ENCODE data around the gene CSTF1.

CSTF1 gene

DNA sequence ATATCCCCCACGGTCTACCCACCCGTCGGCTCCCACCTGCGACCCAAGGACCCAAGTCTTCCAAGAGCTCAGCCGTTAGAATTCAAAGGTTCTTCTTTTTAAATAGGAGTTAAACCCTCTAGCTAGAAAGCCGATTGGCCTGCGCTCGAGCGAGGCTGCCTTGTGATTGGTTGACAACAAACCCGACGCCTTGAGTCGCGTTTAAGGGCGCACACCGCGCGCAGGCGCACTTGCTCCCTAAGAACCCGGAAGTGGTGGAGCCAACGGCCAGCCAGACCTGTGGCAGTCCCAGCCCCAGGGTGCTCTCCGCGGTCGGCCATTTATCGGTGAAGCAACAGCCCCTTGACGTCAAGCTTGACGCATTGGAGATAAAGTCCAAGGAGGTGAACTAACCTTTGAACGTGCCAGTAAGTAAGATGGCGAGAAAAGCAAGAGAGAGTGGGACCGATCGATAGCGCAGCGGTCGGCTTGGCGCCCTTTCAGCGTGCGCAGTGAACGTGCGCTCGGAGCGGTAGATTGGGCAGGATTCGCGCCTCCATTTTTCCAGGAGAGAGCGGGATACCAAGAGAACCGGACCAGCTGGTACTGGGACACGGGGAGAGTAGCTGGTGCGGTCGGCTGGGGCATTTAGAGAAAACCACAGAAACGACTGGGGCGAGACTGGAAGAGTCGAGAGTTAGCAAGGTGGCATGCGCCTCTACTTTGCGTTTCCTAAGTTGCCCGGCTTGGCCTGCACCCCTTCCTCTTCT is at the start of gene CSTF1, which contains the start of gene AURKA:
TSS of gene CSTF1 (plus strand) at position 514 of the 749 bp plus-strand sequence. CDS start 2,908 bp downstream, outside the sequence.
TSS of gene AURKA (minus strand) at position 84 of the 749 bp plus-strand sequence. CDS start 4,018 bp downstream, outside the sequence.
- DNase-seq (ENCODE audit: low spot score), result peak; percentile 100

DNA sequence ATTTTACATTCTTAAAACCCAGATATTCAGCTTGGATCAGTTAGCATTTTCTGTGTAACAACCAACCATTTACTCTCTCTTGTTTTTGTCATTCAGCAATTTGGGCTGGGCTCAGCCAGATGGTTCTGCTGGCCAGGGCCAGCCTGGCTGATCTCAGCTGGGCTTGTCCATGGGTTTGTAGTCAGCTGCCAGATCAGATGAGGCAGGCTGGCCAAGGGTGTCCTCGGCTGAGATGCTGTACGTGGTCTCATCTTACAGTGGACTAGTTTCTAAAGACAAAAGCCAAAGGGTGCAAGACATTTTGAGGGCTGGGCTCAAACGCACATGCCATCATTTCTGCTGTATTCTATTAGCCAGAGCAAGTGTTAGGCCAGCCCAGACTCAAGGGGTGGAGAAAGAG is 49.7 kb upstream of the CSTF1 start:
- no peak for DNase-seq (ENCODE audit: low spot score)

DNA sequence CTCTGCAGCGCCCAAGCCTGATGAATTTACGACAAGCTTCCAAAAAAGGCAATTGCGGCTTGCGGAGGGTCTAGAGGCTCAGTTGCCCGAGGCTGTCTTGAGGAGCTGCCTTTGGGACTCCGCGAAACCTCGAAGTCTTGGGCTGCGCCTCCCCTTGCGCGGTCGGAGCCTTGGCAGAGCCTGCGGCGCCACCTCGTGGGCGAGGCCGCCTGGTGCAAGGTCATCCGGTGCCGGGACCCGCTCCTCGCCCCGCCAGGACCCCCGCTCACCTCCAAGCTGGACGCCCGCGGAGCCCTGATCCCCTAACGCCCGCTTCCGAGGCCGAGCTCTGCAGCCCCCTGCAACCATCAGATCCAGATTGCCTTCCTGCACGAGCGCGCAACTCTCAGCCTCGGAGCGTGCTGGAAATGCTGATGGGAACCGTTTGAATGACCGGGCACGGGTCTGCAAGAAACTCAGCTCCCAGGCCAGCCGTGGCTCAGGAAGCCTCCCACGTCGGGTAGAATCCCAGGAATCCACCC is 48.5 kb upstream of the CSTF1 start:
- no peak for DNase-seq (ENCODE audit: low spot score)

DNA sequence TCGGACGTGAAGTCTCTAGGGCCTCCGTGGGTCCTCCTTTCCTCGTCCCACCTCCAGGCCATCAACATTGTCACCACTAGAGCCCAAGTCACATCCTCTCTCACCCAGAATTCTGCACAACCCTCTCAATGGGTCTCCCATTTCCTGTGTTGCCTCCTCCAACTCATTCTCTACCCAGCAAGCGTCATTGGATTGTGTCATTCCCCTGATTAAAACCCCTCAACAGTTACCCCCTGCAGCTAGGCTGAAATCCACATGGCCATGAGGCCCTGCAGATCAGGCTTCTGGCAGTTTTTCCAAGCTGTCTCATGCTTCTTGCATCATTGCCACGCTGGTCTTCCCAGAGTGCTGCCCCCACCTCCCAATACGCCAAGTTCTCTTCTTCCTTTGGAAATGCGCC is 46.5 kb upstream of the CSTF1 start:
- DNase-seq (ENCODE audit: low spot score), result no peak

DNA sequence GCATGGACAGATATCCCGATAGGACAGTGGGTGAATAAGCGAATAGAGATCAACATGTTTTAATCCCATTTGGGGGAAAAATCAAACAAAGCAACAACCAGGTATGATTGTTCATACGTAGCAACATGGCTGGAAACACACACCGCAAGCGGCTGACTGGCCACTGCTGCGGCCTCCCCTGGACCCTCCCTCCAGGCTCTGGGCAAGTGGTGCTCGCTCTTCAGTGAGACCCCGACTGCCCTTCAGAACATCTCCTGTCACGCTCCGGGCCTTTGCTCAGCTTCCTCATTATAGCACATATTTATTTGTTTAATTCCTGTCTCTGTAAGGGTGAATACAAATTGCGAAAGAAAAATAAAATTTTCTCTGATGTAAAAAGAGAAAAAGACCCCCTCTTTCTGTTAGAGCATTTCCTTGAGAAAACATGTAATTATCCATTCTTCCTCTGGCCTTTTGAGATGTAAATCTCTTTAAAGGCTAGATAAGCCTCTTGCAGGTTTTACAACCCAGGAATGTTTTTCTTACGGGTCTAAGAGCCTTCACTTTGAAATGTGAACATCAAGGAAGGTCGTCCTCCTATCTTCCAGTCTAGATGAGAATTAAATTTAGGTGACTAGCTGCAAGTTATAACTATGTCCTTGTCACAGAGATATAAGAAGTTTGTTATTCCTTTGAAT is 44.7 kb upstream of the CSTF1 start:
- DNase-seq (ENCODE audit: low spot score), result no peak

DNA sequence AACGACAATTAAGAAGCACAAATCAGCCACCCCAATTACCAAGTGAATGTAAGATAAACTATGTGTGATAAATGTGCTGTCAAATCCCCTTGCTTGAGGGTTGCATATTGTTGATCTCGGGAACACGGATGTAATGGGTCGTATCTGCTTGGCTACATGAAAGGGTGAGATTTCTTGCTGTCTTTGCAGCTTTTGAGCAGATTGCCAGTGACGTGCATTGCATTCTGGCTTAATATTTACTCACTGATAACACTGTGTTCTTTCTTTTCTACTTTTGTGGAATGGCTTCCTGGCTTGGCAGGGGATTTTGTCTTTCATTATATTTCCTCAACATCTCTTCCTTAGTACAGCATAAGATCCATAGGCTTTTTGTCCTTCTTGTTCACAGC is 44.1 kb upstream of the CSTF1 start:
- no peak for DNase-seq (ENCODE audit: low spot score)

DNA sequence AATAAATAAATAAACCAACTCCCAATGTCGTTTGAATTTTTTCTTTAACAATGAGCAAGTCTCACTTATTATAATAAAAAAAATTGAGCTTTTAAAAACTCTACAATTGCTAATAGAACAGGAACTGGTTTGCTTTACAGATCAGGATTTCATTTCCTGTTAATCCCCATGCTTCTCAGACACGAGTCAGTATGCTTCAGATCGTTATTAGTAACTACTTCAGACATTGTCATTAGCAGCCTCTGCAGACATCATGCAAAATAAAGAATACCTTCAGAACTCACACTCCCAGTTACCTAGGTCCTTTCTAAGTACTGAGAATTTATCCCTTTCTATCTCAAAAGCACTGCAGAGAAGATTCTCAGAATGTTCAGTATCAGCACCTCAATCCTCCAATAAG is 43.7 kb upstream of the CSTF1 start:
- no peak for DNase-seq (ENCODE audit: low spot score)

DNA sequence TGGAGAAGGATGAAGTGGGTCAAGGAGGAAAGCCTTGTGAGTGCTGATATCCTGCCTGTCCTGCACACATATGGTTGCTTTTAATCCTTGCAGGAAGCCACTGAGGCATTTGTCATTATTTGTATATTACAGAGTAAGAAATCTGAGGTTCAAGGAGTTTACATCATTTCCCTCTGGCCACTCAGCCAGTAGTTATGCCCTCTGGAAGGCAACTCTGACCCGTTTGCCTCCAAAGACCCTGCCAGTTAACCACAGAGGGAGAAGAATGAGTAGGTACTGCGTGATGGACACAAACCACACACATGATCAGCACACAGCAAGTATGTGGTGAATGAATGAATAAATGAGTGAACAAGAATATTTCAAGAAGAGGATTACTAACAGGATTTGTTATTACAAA is 41.6 kb upstream of the CSTF1 start:
- no peak for DNase-seq (ENCODE audit: low spot score)

DNA sequence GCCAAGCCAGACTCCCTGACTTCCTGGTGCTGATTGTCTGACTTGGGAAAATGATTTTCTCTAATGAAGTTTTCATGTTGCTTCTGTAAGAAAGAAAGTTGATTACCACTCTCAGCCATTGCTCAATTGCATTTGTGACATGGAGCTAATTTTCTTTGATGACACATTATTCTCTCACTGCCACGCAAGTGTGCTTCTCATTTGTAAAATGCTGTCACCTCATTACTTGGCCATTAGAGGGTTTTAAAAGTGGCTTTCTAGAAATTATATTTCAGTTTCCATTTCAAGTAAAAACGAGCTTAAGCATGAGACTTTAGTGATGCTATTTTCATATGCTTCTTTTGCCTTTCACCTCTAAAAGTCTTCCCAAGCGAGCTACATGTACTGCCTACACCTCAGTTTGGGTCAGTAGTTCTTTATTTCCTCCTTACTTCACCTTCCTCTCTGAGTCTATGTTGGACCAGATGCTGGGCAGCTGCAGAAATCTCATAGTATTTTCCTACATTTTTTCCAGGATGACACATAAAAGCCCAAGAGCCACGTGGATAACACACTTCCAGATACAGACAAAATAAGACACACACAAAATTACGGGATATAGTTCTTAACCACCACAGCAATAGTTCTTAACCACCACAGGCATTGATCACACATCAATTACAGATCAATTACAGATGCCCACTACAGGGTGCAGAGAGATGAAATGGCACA is 39.9 kb upstream of the CSTF1 start:
- DNase-seq (ENCODE audit: low spot score), result no peak

DNA sequence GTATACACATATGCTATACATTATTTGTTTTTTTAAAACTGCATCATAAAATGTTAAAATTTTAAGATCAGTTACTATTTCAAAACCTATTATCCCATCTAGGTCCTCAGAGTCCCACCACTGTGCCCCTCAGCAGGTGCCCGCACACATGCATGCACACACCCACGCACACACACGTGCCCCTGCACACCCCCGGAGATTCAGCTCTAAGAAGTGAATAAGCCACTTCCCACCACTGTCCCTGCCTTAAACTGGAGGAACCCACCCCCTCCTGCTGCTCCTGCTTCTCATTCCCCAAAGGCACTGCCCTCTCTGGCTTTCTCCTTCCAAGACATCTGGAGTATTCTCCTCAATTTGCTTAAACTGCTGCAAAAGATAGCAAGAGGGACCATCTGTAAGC is 39.1 kb upstream of the CSTF1 start:
- DNase-seq (ENCODE audit: low spot score), result no peak

DNA sequence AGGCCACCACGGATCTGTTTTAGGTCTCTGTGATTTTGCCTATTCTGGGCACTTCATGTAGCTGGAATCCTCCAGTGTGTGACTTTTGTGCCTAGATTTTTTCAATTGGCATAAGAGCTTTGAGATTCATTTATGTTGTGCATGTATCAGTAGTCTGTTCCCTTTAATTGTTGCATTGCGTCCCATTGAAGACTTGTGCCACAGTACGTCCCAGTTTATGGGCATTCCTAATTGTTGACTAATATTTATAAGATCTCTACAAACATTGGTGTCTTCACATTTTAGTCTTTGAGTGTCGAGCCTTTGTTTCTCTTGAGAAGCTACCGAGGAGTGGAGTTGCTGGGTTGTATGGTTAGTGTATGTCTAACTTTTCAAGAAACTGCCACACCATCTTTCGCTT is 34.4 kb upstream of the CSTF1 start:
- peak; percentile 50 for DNase-seq (ENCODE audit: low spot score)

DNA sequence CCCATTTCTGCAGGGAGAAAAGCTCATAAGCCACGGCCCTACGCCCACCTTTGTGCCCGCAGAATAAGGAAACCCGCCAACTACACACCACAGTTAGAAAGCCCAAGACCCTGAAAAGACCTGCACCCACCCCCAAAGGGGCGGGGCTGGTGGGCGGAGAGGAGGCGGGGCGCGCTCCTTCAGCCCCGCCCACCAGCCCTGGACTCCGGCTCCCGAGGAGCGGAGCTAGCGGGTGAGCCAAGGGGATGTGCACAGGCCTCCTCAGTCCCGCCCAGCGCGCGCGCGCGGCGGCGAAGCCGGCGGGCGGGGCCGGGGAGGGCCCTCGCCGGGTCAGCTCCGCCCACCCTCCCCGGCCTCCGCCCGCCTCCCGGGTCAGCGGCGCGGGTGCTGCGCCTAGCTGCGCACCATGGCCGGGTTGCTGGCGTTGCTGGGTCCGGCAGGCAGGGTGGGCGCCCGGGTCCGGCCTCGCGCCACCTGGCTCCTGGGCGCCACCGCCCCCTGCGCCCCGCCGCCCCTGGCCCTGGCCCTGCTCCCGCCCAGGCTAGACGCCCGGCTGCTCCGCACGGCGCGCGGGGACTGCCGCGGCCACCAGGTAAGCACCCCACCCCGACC is 33.7 kb upstream of the CSTF1 start, which contains the start of gene FAM210B:
TSS of gene FAM210B (plus strand) at position 375 of the 612 bp plus-strand sequence. CDS start at position 407, 32 bp downstream.
- DNase-seq (ENCODE audit: low spot score), result peak; percentile 92

DNA sequence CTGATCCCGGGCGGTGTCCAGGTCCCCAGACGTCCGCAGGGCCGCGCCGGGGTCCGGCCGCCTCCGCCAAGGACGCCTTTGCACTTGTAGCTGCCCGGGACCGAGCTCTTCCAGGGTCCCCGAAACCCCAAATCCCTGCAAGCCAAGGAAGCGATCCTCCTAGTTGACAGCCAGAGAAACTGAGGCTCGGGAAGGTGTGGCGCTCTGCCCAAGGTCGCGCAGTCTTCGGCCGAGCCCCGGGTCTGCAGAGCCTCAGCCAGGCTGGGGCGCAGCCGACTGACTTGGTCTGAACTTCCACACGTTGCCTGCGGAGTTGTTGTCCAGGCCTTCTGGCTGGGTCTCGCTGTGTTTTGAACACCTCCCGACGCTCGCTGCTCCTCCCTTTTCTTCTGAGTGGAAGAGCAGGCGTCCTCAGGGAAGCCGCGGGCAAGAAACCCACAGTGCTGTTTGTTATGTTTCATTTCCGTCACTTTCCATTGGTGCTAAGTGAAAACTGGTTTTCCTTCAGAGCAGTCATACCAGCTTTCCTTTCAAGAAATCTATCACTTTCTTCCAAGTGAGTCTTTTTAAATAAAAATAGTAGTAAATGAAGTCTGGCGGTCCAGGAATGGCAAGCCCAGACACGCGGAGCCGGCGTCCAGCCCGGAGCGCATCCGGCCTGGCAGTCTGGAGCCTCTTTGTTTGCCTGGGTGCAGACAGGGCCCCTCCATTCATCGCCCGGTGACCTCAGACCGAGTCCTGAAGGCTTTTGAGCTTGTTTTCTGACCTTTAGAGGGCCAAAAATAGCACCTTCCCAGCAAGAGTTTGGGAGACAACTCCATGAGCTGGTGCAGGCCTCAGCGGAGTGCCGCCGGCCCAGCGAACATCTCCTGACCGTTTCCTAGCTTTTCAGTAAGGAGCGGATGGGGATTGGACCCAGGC is 33.0 kb upstream of the CSTF1 start:
- DNase-seq (ENCODE audit: low spot score), result peak; percentile 70

DNA sequence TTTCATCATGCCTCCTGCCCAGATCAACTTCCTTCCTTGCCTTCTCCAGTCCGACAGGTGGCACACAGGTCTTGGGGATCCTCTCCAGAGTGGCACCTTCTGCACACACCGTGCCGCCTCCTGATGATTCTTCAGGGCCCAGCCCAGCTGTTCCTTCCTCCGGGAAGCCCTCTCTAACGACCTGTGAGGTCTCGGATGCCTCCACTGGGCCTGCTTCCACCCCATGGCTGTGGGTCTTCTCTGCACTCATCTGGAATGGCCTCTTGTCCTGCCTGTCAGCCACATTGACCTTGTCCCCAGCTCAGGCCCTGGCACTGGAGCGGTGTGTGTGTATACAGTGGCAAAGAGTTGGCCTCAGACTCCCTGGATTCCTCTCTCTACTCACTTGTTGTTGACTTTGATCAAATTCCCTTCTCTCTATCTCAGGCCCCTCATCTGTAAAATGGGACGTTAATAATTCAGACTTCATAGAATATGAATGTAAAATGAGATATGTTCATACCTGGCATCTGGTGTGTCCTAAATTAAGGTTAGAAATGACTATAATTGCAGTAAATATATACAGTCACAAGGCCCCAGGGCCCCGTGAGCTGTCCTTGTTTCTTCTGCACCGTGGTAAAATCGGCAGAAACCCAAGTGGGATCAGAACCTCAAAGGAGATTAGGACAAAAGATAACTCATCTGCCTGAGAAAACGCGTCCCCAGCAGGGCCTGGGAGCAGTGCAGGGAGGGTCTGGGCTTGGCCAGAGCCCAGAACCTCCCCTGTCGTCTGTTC is 32.1 kb upstream of the CSTF1 start:
- DNase-seq (ENCODE audit: low spot score), result no peak

DNA sequence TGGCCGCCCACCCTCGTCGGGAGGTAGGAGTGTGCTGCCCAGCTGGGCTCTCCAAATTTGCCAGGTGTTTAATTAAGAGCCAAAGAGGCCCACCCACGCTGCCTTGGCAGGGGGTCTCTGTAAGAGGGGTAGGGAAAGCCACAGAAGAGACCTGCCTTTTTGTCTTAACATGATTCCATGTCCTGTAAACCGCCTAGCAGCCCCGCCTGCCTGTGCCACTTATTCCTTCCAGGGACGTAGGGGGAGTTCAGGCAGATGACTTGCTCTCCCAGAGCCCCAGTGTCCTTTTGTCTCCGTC is 31.6 kb upstream of the CSTF1 start:
- no peak for DNase-seq (ENCODE audit: low spot score)

DNA sequence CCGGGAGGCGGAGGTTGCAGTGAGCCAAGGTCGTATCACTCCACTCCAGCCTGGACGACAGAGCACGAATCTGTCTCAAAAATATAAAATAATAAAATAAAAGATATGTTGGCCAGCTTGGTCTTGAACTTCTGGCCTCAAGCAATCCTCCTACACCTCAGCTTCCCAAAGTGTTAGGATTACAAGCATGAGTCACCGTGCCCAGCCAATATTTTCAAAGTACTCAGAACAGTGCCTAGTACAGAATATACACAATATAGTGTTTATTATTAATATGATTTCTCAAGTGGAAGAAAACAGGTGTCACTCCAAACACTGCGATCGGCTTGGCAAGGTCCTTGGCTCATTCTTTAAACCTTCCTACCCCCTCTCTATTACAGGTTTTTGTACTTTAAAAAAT is 30.5 kb upstream of the CSTF1 start:
- DNase-seq (ENCODE audit: low spot score), result no peak

DNA sequence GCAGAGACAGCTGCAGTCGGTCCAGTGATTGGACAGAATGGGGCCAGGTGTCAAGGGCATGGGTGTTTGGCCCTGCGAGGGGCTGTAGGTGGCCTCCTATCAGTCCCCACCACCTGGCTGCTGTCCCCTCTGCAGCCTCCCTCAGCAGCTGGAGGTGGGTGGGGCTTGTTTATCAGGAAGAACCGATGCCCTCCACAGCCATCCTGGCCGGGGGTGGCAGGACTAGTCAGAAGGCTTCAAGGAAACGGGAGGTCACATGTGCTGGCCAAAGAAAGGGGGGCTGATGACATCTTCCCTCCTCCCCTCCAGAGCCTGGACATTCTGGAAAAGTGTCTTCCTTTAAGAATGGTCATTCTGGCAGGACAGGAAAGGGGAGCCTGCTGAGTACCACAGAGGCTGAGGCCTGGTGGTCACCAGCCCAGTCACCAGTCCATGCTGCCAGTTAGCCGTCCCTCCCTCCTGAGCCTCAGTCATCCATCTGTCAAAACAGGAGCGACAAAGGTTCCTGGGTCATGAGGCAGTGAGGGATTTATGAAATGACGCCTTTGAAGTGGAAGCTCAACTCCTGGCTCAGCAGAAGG is 29.5 kb upstream of the CSTF1 start:
- peak; percentile 39 for DNase-seq (ENCODE audit: low spot score)

DNA sequence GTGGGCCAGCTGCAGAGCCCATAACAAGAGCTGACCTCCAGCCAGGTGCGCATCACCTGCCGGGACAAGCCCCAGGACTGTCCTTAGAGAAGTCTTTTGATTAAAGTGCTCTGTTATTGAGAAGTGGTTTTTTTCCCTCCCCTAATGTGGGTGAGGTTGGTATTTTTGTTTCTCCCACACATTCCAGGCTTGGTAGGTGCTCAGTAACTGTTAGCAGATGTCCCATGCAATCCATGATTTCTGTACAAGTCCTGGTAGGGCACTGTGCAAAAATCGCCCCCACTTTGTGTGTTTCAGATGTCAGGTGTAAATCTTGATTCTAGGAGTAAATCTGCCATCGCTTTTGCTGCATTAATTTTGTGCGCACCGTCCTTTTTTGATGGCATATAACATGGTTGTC is 29.0 kb upstream of the CSTF1 start:
- DNase-seq (ENCODE audit: low spot score), result no peak

DNA sequence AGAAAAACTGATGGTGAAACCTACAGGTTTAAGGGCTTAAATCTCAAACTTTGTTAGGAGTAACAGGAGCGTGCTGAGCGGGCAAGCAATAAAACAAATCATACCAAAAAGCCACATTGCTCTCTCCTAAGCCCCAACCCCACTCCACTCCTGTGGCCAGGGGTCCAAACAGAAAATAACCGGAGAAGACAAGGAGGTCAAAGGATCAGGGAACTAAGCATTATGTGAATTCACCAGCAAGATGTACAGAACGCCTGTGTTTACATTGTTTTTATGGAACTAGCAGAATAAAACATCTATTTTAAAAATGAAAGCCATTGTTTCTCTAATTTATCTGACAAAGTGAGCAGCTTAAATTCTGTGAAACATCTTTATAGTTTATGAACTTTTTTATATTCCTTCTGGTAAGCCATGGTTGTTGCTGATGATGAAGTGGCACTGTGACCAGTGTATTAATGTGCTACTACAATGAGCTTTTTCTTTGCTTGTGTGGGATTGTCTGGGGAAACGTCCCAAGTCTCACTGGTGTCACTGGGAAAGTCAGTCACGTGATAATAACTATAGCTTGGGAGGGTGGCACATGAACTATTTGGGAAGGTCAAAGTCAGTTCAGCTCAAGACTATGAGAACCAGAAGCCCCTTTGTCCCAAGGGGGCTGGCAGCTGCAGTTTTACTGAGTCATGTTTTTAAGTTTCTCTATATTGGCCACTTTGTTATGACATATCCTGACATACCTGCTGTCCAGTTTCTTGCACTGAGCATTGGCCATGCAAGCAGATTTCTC is 23.9 kb upstream of the CSTF1 start:
- DNase-seq (ENCODE audit: low spot score), result no peak
